ENCODE measurements around the gene UBE2L3. TPM values are rescaled to one million over a fixed set of nuclear protein-coding genes. Genes with fewer than 3 reads are reported as not detected.

The UBE2L3 gene
- total and polyA plus RNA-seq, 10 of the 15 experiments (the other 5 are each of a cell fraction or from before 2014, with no cell fraction given) = 55.7 to 168 (median 113) TPM

DNA sequence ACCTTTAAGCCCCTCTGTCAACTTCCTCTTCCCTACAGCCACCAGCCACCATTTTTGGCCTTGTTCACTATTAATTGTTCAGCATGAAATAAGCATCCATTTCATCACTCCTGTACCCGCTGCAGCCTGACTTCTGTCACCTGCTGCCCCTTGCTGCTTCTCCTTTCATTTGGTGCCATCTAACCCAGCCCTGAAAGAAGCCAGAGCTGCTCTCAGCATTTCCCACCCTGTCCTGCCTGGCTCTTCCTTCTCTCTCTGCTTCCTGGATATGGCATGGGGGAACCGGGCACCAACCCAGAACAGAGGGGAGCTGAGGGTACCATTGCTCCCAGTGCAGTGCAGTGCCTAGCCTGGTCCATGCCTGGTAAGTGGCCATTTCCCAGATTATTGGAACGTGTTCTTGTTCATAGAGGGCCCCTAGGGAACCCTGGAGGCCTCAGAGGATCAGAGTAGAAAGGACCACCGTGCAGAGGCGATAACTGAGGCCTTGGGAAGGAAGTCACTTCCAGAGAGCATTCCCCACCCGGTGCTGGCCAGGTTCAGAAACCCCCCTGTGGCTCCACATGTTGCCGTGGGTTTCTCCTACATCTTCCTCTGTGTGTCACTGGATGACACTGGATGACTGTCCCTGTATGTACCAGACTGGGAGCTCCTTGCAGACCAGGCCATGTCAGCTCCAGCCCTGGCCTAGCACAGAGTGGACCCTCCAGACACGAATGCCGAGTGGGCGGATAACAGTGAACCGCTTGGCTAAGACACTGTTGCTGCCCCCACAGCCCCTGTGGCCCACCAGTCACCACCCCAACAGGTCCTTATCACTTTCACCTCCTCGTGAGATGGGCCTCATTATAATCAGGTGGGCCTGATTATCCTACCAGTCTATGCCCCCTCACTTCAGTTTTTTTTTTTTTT, 57.6 kb downstream of the UBE2L3 start:
- Histone ChIP-seq H3K9me3 (replicated peaks; ENCODE audit: control insufficient read depth, insufficient read depth, low read length) (no peaks in the 10 kb centered on the region), H3K27me3 (replicated peaks in 1 of 2; ENCODE audit: control insufficient read depth in 2 of 2, insufficient read depth in 2 of 2, low read length in 1 of 2) (no peaks in the 10 kb centered on the region), H2AFZ (ENCODE audit: control insufficient read depth, low read depth, low read length) (no peak overlapping the region), H3K4me2 (ENCODE audit: control insufficient read depth, insufficient read depth) (no peak overlapping the region), H3K36me3 (ENCODE audit: control insufficient read depth in 2 of 2, insufficient read depth in 2 of 2, low read length in 1 of 2) (peaks cover 11 to 26% of the 10 kb centered on the region in 2 experiments; a peak in 3 of 4 replicates), H3K4me3 (no peak overlapping the region), H3K79me2 (ENCODE audit: control insufficient read depth, insufficient read depth, low read length) (peaks cover 27% of the 10 kb centered on the region), H3K4me1 (ENCODE audit: control insufficient read depth, insufficient read depth, low read length) (peaks cover 10% of the 10 kb centered on the region; the same call in 1 of the 2 replicates), H4K20me1 (ENCODE audit: control insufficient read depth, insufficient read depth) (peaks cover 7% of the 10 kb centered on the region), H3K27ac (ENCODE audit: control insufficient read depth, insufficient read depth) (no peak overlapping the region), H3K9ac (ENCODE audit: control insufficient read depth, insufficient read depth, low read length) (no peak overlapping the region)
- ATAC-seq (no peak), DNase-seq (ENCODE audit: low read depth, low spot score) (no peak), FAIRE-seq (no peak)
- ChIA-PET POLR2A (interaction anchor here (1.2 kb wide), 1 partner anchor 17 kb away, joined by 4 read pairs; the partner anchor contains the start of gene SDF2L1), SMC1A (ENCODE audit: uncharacterized antibody, unreplicated experiment) (interaction anchor here (1.0 to 1.1 kb wide), 2 partner anchors 17 to 37 kb away, joined by 3 read pairs; partner anchors contain the start of gene SDF2L1), CTCF (interaction anchor here (0.7 to 3.7 kb wide), 10 partner anchors 9 to 46 kb away, joined by 3 to 14 read pairs (median 6); partner anchors contain the start of gene SDF2L1), RAD21 (ENCODE audit: unreplicated experiment) (no interaction called here)
- intact Hi-C loops (cut with micrococcal nuclease; ENCODE audit: unreplicated experiment) (no loop called here), in situ Hi-C loops (cut with MboI) (no loop called here)
- BruUV-seq (replicated peaks) = no TSS peak
- no peak for TF ChIP-seq EED (IDR thresholded peaks at IDR 0.05; ENCODE audit: low read depth)
- no peak for TF ChIP-seq MTA2 (IDR thresholded peaks at IDR 0.05; ENCODE audit: low read depth)
- TF ChIP-seq KLF5 (IDR thresholded peaks at IDR 0.05; ENCODE audit: partially characterized antibody) = no peak
- no peak for TF ChIP-seq CEBPB (IDR thresholded peaks at IDR 0.05; ENCODE audit: borderline replicate concordance in 1 of 2, low read depth in 2 of 2, low read length in 2 of 2)
- peak; percentile 65 for TF ChIP-seq POLR2A (IDR thresholded peaks at IDR 0.05; ENCODE audit: low read depth, low read length)
- no peak for TF ChIP-seq YBX1 (IDR thresholded peaks at IDR 0.05)
- peak; percentile 22; the same call in 1 of the 2 replicates for TF ChIP-seq POLR2AphosphoS5 (IDR thresholded peaks at IDR 0.05; ENCODE audit: low read length)
- TF ChIP-seq HDAC6 (IDR thresholded peaks at IDR 0.05; ENCODE audit: unreplicated experiment) = no peak
- 86% methylated on average over 12 of the region's 12 CpGs for WGBS (ENCODE audit: insufficient coverage, insufficient replicate concordance, low lambda C conversion rate, missing lambda C conversion rate)
